Brain microvascular endothelial cell (primary cell): ENCODE data around the gene CFAP45.
A peak's percentile ranks its signal among the peaks of the same experiment; 100 is the strongest.

ENCODE experiments used
- DNase-seq: peaks from one replicate; pipeline ENCODE4 v3.0.0-alpha.2; 2020
- H3K27ac ChIP-seq: fragments of 250-450 bp; sonication (Bioruptor Pico); 2 replicates; pipeline ENCODE4 v1.5.1; 2020; ENCODE audit warnings: mild to moderate bottlenecking, moderate library complexity
- H3K27me3 ChIP-seq: fragments of 250-450 bp; sonication (Bioruptor Pico); replicated peaks from 2 replicates; pipeline ENCODE4 v1.5.1; 2020; ENCODE audit warnings: mild to moderate bottlenecking
- H3K36me3 ChIP-seq: fragments of 250-450 bp; sonication (Bioruptor Pico); replicated peaks from 2 replicates; pipeline ENCODE4 v1.5.1; 2020; ENCODE audit warnings: mild to moderate bottlenecking
- H3K4me3 ChIP-seq: 2 replicates; pipeline ENCODE4 v1.5.1; 2011; ENCODE audit warnings: low read depth, mild to moderate bottlenecking, control low read depth, low read length, moderate library complexity
- CTCF ChIP-seq: IDR thresholded peaks from 2 replicates; pipeline ENCODE4 v1.5.1; 2011; ENCODE audit warnings: low read depth, mild to moderate bottlenecking, moderate library complexity, low read length, control low read depth, inconsistent platforms; ENCODE audit errors: missing control alignments
- in situ Hi-C: cut with HindIII; loops from 2 replicates; pipeline ENCODE4 v1.10.0; 2017; ENCODE audit warnings: low sequenced_read_pairs, low pct_ligation_motif_present

CFAP45 gene

GRCh38 chr1:159944623-159945455 is 44.9 kb upstream of the CFAP45 start:
- H3K4me3 ChIP-seq: peak overlapping the region; percentile 55
- H3K27ac ChIP-seq: no peak overlapping the region
- no peaks in the 10 kb centered on the region for H3K36me3 ChIP-seq
- DNase-seq: no peak
- TF ChIP-seq CTCF: no peak
- H3K27me3 ChIP-seq: peaks cover 18% of the 10 kb centered on the region
- in situ Hi-C loops: no loop called here

GRCh38 chr1:159943908-159944622 is 44.1 kb upstream of the CFAP45 start:
- peaks cover 18% of the 10 kb centered on the region for H3K27me3 ChIP-seq

GRCh38 chr1:159943278-159943640 is 43.3 kb upstream of the CFAP45 start:
- no peak for DNase-seq
- in situ Hi-C loops: no loop called here
- Histone ChIP-seq H3K27ac (no peak overlapping the region), H3K27me3 (peaks cover 18% of the 10 kb centered on the region), H3K4me3 (no peak overlapping the region), H3K36me3 (no peaks in the 10 kb centered on the region)
- TF ChIP-seq CTCF: no peak

More at GRCh38 chr1:159943908-159944622, 44.1 kb upstream of the CFAP45 start:
- no peak overlapping the region for H3K4me3 ChIP-seq
- in situ Hi-C loops: no loop called here
- TF ChIP-seq CTCF: no peak
- no peak overlapping the region for H3K27ac ChIP-seq
- DNase-seq: no peak
- H3K36me3 ChIP-seq: no peaks in the 10 kb centered on the region

- Histone ChIP-seq H3K27ac (no peak overlapping the region), H3K36me3 (no peaks in the 10 kb centered on the region), H3K27me3 (peaks cover 18% of the 10 kb centered on the region), H3K4me3 (no peak overlapping the region)
- in situ Hi-C loops: no loop called here
- no peak for DNase-seq
- TF ChIP-seq CTCF: no peak
These were observed 42.8 kb upstream of the CFAP45 start for GRCh38 chr1:159942632-159943277.

GRCh38 chr1:159941591-159942560 is 41.9 kb upstream of the CFAP45 start:
- Histone ChIP-seq H3K27me3 (peaks cover 18% of the 10 kb centered on the region), H3K36me3 (no peaks in the 10 kb centered on the region), H3K4me3 (no peak overlapping the region), H3K27ac (no peak overlapping the region)
- DNase-seq: no peak
- no peak for TF ChIP-seq CTCF
- in situ Hi-C loops: no loop called here
